HG02571 (cell line): ENCODE measurements around the gene CHST10.

Experiments
- ATAC-seq: cut with Tn5 transposase; IDR thresholded peaks from one replicate; pipeline ENCODE4 v1.9.1; 2021; ENCODE audit warnings: mild to moderate bottlenecking, moderate library complexity; ENCODE audit not compliant: unreplicated experiment

CHST10 gene

DNA sequence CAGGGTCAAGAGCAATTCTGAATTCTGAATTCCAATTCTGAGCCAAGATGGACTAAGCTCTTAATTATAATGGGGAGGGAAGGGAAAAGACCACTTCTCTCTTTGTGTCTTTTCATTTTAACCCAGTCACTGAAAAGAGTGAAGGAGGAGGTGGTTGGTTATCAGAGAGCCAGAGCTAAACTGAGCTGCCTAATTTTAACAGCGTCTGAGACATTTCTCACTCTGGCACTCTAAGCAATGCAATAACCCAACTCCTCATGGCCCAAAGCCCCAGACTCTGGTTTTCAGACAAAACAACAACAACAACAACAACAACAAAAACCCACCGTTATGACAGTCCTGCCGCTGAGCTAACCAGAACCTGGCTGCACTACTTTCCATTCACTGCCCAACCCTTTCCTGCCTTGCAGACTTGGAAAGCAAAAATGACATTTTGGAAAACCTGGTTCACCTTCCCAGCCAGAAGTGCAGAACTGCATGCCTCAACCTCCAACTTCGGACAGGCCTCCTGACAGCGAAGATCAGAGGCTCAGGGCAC, 1.0 kb downstream of the CHST10 start:
- no peak for ATAC-seq

DNA sequence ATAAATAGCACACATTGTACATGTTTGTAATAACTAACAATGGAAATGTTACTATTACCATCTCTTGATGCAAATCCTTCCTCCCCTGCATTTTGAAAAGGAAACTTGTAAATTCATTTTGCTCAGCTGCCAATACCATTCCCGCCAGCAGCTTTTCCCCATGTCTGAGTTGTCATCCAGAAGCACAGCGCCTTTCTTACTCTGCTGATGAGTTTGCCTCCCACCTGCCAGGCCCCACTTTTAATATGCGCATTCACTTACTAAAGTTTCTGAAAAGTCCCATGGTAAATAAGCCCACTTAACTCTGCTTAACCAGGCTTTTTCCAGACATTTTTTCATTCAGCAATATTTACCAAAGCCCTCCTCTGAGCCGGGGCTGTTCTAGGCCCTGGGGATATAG, 3.9 kb downstream of the CHST10 start:
- no peak for ATAC-seq

DNA sequence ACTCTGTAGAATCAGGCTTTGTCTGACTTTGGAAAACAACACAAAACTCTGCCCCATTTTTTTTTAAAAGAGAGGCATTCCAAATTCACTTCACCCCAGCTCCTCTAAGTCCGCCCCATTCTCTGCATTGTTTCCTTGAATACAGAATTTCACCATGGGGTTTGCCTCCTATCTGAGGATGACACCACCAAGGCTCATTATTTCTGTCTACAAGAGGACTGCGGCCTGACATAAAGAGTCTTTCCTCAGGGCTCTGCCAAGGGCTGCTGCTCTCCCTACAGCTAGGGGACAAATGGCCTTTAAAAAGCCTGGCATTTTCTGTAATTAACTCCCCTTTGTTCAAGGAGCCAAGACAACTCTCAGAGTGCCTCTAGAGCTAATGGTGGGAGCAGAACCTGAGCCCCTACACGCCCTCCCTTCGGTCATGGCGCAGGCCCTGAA, 4.6 kb downstream of the CHST10 start:
- no peak for ATAC-seq

DNA sequence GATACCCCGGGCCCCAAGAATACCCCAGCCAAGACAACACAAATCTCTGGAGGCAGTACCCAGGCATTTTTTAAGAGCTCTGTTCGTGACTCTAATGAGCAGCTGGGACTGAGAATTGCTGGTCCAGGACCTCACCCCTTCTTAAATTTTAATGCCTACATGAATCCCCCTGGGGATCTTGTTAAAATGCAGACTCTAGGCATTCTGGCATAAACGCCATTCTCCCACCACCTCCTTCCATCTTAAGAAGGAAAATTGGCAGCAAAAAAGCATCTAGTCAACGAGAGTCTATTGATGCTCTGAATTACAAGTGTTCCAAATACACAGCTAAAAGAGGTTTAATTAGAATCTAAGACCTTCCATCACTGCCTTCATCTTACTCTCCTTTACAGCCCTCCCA, 5.0 kb downstream of the CHST10 start:
- no peak for ATAC-seq

DNA sequence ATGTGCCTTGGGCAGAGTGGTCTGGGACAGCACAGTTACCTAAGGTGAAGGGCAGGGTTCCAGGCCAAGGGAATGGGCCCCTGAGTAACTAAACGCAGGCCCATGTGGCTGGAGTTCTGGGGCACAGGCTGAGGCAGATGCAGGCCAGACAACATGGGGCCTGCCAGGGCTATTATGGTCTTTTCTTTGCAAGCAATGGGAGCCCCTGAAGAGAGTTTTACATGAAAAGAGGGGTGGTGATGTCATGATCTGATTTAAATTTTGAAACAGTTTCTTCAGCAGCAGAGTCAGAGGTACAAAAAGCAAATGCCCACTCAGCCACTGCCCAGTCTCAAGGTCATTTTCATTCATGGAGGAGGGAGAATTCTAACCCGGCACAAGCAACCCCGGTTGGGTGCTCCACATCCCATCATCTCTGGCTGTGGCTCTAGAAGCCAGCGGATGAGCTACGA, 5.6 kb downstream of the CHST10 start:
- ATAC-seq, result no peak

DNA sequence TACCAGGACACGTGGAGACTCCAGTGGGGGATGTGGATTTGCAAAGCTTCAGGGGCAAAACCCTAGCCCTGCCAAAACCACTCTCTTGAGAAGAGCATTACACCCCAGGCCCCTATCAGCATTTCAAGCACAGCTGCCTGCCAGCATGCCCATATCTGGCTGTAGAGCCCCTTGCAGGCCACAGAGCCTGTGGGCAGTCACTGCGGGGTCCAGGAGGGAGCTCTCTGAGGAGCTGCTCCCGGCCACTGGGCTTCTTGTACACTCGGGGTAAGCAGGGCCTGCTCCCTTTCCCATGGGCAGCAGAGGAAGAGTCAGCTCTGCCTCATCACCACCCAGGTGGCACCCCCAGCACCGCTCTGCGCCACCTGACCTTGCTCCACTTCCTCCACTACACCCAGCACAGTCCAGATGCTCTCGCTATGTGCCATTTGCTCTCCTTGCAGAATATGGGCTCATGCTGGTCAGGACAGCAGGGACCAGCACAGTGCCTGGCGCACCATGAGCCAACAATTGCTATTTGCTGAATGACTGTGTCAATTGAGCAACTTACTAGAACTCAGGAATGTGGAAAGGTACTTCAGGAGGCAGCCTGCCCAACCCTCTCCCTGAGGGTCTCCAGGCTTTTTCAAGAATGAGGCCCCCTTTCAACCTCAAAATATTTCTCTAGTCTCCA, 7.4 kb downstream of the CHST10 start:
- ATAC-seq, result no peak

DNA sequence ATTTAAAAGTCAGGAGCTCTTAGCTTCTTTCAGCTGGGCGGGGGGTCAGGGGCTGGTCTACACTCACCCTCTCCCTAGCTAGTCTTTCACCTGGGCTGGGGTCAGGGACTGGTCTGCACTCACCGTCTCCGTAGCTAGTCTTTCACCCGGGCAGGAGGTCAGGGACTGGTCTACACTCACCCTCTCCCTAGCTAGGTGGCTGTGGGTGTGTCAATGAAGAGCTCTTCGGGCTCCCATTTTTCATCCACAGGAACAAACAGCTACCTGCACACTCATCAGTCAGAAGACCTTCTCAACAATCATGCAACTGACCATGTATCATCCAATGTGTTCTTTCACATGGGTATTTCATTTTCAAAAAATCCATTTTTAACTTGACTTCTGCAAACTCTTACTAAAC, 8.0 kb downstream of the CHST10 start:
- no peak for ATAC-seq

DNA sequence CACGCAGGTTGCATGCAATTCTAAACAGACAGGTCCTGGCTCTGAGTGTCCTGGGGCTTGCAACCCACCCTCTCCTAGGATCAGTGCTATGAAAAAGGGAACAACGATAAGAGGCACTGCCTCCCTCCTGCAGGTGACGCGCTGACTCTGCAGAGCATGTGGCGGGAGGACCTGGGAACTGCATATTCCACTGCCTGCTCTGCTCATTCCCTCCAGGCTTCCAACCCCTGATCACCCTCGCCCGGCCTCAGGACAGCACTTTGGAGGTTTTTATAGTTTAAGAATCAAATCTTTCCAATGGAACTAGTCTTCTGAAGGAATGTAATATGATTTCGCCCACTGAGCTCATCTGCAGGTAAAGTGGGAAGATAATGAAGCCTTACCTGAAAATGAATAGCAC, 8.5 kb downstream of the CHST10 start:
- ATAC-seq, result no peak

DNA sequence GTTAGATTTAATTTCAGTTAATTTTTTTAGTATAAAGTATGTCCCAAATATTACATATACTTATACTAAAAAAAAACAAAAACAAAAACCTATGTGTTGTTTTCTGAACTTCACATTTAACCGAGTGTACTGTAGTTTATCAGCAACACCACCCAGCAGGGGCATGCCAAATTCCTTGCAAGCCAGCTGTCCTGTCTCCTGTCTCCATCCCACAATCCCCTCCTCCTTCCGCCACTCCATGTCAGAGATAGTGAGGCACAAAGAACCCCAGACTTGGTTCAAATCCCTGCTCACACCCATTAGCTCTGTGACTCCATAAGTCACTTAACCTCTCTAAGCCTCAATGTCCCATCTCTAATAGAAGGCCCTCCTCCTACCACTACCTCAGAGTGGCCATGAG, 9.4 kb downstream of the CHST10 start:
- ATAC-seq, result no peak

DNA sequence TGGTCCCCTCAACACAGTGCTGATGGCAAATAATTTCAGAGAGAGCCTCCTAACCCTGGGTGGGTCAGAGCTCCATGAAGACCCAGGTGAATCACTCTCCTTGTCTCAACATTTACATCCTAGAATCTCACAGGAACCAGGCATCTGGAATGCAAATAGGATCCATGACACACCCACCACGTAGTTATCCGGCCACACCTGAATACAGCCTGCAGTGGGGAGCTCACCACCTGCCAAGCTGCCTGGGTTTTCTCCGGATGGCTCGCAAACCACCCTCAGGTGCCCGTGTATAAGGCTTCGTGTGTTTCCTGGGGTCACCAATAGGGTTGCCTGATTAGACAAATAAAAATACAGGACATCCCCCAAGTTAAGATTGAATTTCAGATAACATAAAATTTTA, 9.9 kb downstream of the CHST10 start:
- no peak for ATAC-seq

DNA sequence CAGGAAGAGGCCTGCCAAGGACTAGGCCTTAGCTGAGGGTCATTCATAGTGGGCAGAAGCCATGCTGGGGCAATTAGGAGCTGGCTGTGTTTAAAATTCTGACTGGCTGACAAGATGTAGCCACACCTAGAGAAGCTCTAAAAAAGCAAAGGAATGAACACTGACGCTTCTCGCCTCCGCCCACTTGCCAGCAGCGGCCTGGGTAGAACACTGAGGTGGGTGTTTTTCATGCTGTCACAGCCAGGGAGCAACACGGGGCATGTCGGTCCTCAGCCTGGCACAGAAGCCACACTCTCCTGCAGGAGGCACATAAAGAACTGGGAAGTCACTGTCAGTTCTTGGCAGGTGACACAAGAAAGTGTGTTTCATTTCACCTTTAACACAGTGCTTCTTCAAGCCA, 10.4 kb downstream of the CHST10 start:
- no peak for ATAC-seq

DNA sequence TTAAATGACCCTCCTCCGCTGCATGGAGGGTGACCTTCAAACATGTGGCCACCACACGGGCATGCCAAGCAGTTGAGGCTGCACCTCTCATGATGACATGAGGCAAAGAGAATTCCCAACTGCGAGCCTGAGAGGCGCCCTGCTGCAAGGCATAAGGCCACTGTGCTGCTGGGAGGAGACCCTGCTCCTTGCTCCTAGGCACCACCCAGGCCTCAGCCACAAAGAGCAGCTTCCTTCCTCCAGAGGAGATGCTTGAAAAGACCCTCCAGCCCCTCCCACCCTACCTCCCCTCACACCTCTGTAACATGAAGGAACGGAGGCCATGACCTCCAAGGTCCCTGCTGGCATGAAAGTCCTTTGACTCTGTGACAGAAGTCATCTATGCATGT, 11.4 kb downstream of the CHST10 start:
- no peak for ATAC-seq

DNA sequence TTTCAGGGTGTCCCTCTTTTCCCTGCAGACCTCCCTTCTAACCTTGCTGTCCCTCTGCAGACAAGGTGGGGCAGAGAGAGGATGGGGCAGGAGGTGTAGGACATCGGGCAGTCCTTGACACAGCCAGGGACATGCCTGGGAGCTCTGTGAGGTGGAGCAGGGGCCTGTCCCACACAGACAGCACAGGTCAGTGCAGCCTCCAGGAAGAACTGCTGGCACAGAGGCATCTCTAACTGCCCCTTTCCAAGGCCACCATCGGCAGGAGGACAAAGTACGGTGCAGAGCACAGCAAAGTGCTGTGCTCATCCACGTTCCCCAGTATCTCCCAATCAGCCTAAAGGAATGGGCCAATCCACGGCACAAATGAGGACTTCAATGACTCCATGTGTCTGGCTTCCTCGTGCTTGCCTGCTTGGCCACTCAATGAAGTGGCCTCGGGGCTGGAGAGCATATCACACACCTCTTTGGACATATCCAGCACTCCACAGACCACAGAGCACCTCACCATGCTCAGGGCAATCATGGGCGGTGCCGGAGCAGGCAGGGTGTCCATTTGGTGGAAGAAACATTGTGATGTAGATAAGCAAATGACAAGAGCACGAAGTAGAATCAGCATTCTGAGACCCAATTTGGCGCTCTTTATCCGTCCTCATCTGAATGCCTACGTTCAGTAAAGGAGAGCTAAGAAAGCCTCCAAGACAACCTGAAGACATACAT, 11.9 kb downstream of the CHST10 start:
- ATAC-seq, result no peak

DNA sequence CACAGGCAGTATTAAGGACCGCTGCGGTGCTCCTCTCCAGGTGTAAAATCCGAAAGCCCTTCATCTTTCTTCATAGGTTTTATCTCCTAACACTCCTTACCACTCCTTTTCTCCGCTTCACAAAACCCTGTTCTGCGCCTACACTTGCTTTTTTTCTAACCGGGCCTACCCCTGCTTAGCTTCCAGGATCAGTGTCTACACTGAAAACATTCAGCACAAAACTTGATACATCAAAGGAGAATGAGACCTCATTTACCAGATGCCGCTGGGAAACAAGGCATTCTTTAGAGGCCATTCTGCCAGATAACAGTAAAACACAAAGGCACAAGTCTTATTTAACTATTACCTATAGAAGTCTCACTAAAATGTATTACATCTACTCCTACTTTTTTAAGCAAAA, 13.1 kb downstream of the CHST10 start:
- ATAC-seq, result no peak

DNA sequence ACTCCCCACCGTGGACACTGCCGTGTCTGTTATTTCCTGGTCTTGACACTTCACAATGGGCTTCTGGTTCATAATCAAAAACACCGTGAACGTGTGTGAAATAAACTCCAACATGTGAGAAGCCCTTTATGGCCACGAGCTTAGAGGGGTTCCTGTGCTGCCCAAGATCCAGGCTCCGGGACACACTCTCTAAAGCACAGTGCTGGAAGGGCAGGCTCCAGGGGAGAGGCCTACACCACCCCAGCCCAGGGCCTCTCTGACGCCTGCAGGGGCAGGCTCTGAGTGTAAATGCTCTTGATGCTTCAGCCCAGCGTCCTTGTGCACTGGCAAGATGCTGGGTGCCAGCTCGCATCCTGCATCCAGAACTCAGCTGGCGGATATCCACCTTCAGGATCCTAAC, 13.7 kb downstream of the CHST10 start:
- ATAC-seq, result no peak

DNA sequence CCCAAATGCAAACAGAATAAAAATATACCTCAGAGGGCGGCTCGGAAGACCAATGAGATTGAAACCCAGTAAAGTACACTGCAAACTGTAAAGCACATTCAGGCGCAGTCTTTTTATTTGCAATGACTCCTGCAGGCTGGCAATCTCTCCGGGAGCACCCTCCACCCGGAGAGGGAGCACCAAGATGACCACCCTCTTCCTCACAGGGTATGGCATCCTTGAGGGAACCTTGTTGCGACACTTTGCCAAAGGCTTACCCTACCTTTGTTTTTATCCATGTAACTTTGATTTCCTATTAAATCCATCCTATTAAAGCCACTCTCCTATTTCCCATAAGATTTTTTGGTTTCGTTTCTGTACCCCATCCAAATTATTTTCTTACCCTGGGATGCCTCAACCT, 16.2 kb downstream of the CHST10 start:
- no peak for ATAC-seq

DNA sequence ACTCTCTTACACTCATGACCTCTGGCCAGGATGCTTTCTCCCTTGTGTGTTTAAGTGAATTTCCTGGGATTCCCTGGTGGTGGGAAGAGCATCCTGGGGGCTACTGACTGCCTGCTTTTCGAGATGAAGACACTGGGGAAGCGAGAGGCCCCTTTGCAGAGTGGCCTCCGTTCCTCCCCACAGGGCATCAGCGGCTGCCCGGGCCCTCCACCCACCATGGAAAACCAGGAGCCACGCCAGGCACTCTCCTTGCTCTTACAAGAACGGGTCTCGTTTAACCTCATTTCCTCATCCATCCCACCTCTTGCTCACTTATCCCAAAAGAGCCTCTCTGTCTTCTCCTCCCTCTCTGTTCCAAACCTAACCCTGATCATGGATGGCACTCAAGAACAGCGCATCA, 17.8 kb downstream of the CHST10 start:
- ATAC-seq, result no peak

DNA sequence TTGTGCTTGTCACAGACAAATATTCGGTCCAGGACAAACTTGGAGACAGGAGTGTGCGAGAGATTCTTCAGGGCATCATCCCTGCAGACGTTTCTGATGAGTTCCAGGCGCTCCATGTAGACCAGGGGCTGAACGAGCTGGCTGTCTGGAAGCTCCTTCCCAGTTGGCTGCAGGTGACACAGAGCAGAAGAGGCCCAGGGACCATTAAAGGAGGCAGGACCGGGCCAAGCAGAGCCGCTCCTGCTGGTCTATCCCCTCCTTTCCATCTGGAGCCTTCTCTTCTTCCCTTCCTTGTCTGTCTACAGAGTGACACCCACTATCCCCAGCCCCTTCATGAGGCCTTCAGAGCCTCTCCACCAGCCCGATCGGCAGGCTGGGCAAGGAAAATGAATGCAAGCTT, 19.5 kb downstream of the CHST10 start:
- no peak for ATAC-seq

DNA sequence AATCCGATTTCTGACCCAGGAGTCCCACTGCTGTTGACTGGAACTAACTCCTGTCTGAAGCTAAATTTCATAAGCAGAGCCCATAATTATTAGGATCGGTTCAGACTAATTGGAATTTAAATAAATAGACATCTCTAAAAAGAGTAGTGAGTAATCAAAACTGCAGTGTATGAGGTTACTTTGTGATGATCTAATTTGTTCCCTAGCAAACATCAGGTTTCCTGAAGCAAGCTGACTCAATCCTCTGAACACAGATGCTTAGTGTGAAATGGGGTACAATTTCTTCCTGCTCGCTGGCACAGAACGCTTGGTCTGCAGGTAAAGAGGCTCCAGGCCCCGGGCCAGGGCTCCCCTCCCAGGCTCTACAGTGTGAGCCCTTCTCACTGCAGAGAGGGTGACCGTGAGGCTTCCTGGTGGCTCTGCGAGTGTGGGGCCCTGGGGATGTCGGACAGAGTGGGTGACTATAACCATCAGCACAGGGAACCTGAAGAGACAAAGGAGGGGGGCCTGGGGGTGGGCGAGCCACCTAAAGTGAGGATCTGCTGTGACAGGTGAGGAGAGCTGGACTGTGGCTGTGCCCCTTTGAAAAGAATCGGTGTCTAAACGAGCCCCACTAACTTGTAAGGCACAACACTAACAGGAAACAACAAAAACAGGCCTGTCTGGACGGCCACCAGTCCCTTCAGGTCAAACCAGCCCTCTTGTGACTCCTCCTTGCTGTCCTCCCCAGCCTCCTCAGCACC, 20.2 kb downstream of the CHST10 start:
- ATAC-seq, result no peak

DNA sequence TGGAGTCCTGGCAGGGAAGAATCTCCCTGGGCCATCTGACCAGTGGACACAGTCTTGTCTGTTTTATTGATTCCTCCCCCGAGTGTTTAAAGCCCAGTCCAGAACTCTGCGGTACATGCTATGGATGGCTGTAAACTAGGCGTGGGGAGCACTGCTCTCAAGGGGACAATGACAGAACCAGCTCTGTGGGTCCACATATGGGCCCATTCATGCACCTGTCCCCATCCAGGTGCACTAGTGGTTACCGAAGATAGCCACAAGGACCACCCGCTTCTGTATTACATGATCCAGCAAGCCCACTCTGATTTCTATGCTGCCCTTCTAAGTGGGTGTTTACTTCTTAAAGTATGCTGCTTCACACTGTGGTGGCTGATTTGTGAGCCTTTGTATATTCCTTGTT, 21.0 kb downstream of the CHST10 start:
- ATAC-seq, result no peak

DNA sequence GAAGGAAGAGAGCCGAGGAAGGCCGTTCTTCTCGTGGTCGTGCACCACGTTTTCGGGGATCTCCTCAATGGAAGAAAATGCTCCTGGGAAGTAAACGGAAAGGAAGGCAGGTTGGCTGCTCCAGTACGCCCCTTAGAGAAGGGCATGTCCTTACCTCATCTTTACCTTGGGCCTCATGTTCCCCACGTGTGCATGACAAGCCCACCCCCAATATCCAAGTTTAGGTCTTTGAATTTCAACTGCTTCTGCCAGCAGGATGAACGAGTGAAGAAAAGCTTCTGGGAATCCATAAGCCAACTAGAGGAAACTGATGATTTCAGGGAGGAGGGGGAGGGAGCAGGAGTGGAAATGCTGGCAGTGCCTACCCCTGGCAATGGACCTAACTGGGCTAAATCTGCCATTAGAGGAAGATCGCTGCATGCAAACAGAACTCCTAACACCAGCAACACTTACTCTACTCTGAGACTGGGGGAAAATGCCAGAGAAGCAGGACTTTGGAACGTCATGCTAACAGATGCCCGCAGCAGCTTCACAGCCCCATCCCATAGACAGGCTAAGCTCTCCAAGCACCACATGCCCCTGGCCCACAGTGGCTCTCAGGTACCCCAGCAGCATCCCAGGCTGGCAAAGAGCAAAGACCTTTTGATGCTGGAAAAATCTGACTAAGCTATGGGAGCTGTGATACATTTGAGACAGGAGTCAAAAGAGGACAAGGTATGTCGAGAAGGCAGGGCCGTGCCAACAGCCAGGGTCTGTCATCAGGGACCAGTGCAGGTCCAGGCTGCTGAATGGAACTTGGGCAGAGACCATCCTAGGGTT, 21.7 kb downstream of the CHST10 start:
- no peak for ATAC-seq
